Keratinocyte (primary cell): ENCODE results near the gene SEL1L2. TPM values are rescaled to one million over a fixed set of nuclear protein-coding genes. Genes with fewer than 3 reads are reported as not detected.

ENCODE experiments used
- DNase-seq: peaks from one replicate; pipeline ENCODE4 v3.0.0-alpha.2; 2011; ENCODE audit warnings: low read depth, missing footprints, low spot score
- FAIRE-seq: peaks from 2 replicates; lab custom pipeline; 2011; peaks lifted over from hg19 to GRCh38; lab: Jason Lieb, UNC
- H2AFZ ChIP-seq: 2 replicates; pipeline ENCODE4 v1.6.0; 2012; ENCODE audit warnings: low read length, control low read depth, inconsistent platforms; ENCODE audit not compliant: control insufficient read depth
- H3K27ac ChIP-seq: 2 replicates; pipeline ENCODE4 v1.5.1; 2011; ENCODE audit warnings: low read length; ENCODE audit not compliant: control insufficient read depth, insufficient read depth
- H3K27me3 ChIP-seq: 3 replicates; pipeline ENCODE4 v1.6.0; 2011; ENCODE audit warnings: low read length; ENCODE audit not compliant: control insufficient read depth, insufficient read depth; ENCODE audit errors: extremely low read depth
- H3K36me3 ChIP-seq, 2 experiments: 2 replicates in 1 of 2; 3 replicates in 1 of 2; pipeline ENCODE4 v1.5.1; 2011; ENCODE audit warnings: low read length in 2 of 2, mild to moderate bottlenecking in 1 of 2; ENCODE audit not compliant: control insufficient read depth in 2 of 2, insufficient read depth in 2 of 2; ENCODE audit errors: extremely low read depth in 1 of 2
- H3K4me1 ChIP-seq: 3 replicates; pipeline ENCODE4 v1.5.1; 2011; ENCODE audit warnings: low read length; ENCODE audit not compliant: control insufficient read depth, insufficient read depth; ENCODE audit errors: extremely low read depth
- H3K4me2 ChIP-seq: 3 replicates; pipeline ENCODE4 v1.6.0; 2011; ENCODE audit warnings: low read depth, low read length; ENCODE audit not compliant: control insufficient read depth, insufficient read depth; ENCODE audit errors: extremely low read depth
- H3K4me3 ChIP-seq, 3 experiments: fragments of 200-600 bp in 1 of 3; sonication (generic) in 1 of 3; 2 replicates in 2 of 3; 3 replicates in 1 of 3; pipeline ENCODE4 v1.5.1; 2011 to 2016; ENCODE audit warnings: low read length in 3 of 3, mild to moderate bottlenecking in 3 of 3, control low read depth in 2 of 3, inconsistent platforms in 1 of 3, low read depth in 1 of 3, mixed read lengths in 1 of 3, mixed run types in 1 of 3, moderate library complexity in 1 of 3; ENCODE audit not compliant: control insufficient read depth in 2 of 3, insufficient read depth in 2 of 3; ENCODE audit errors: extremely low read depth in 1 of 3
- H3K79me2 ChIP-seq: 2 replicates; pipeline ENCODE4 v1.6.0; 2012; ENCODE audit warnings: low read length; ENCODE audit not compliant: control insufficient read depth, insufficient read depth
- H3K9ac ChIP-seq: 3 replicates; pipeline ENCODE4 v1.6.0; 2011; ENCODE audit warnings: low read length; ENCODE audit not compliant: control insufficient read depth, insufficient read depth; ENCODE audit errors: extremely low read depth
- H3K9me1 ChIP-seq: 3 replicates; pipeline ENCODE4 v1.6.0; 2011; ENCODE audit warnings: low read length; ENCODE audit not compliant: control insufficient read depth, insufficient read depth; ENCODE audit errors: extremely low read depth
- H3K9me3 ChIP-seq: 2 replicates; pipeline ENCODE4 v1.5.1; 2012; ENCODE audit warnings: low read depth, low read length; ENCODE audit not compliant: control insufficient read depth
- H4K20me1 ChIP-seq: 3 replicates; pipeline ENCODE4 v1.6.0; 2011; ENCODE audit warnings: low read length; ENCODE audit not compliant: control insufficient read depth, insufficient read depth; ENCODE audit errors: extremely low read depth
- EZH2 ChIP-seq: IDR thresholded peaks from one replicate; pipeline ENCODE4 v1.6.1; 2012; ENCODE audit warnings: inconsistent platforms, mild to moderate bottlenecking, low read length, moderate library complexity
- dilution Hi-C: fragments of 300-500 bp; cut with MboI; formaldehyde crosslinking; loops from one replicate; pipeline ENCODE4 v1.7.0; 2020; ENCODE audit warnings: low sequenced_read_pairs; ENCODE audit not compliant: extremely low pct_ligation_motif_present
- polyA plus RNA-seq, 5 experiments: library from polyadenylated mRNA; depleted of rRNA in 3 of 5; stranded (reverse) in 3 of 5; stranded (forward) in 1 of 5; unstranded in 1 of 5; fragments of >200 nt; gene quantifications; 1 replicate in 1 of 5; 2 replicates in 3 of 5; 3 replicates in 1 of 5; pipeline versions ENCODE4 v1.2.1 to v1.2.3, GENCODE V29; 2011 to 2012; ENCODE audit warnings: missing spikeins in 2 of 5, low read depth in 1 of 5, low replicate concordance in 1 of 5
- TF ChIP-seq, protein P1 (sequence below), 3 experiments: IDR thresholded peaks in 1 of 3; conservative IDR thresholded peaks in 1 of 3; optimal IDR thresholded peaks in 1 of 3; 2 replicates in 2 of 3; 3 replicates in 1 of 3; pipeline versions ENCODE3 to v1.5.1; 2011; ENCODE audit warnings: low read length in 3 of 3, mild to moderate bottlenecking in 3 of 3, moderate library complexity in 2 of 3, control low read depth in 1 of 3, inconsistent platforms in 1 of 3; ENCODE audit not compliant: insufficient read depth in 2 of 3; ENCODE audit errors: extremely low read depth in 1 of 3

The SEL1L2 gene
- polyA plus RNA-seq, 1 donor (not counting 4 experiments of a cell fraction or from before 2014, with no cell fraction given): not detected

DNA sequence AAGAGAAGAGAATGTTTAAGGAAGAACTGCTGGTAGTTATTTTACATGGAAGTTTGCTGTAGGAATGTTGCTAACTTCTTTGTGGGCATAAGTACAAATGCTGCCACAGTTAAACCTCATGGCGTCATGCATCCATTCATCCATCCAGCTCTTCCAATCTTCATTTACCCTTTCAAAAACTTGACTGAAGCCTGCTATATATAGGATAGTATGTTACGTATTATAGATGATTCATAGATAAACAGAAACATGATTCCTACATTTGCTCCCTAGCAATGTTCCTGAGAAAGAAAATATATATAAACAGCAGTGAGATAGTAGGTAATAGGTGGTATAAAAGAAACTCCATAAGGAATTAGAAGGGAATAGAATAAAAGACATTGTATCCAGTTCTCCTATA is 111.8 kb downstream of the SEL1L2 start:
- Histone ChIP-seq H2AFZ (no peak overlapping the region), H3K27me3 (no peaks in the 10 kb centered on the region), H4K20me1 (no peaks in the 10 kb centered on the region), H3K27ac (no peak overlapping the region), H3K9me1 (no peaks in the 10 kb centered on the region), H3K79me2 (no peaks in the 10 kb centered on the region), H3K9me3 (no peaks in the 10 kb centered on the region), H3K9ac (no peak overlapping the region), H3K4me2 (no peak overlapping the region), H3K36me3 (no peaks in the 10 kb centered on the region), H3K4me1 (no peaks in the 10 kb centered on the region), H3K4me3 (no peak overlapping the region)
- no peak for DNase-seq
- dilution Hi-C loops: no loop called here
- TF ChIP-seq, protein P1, sequence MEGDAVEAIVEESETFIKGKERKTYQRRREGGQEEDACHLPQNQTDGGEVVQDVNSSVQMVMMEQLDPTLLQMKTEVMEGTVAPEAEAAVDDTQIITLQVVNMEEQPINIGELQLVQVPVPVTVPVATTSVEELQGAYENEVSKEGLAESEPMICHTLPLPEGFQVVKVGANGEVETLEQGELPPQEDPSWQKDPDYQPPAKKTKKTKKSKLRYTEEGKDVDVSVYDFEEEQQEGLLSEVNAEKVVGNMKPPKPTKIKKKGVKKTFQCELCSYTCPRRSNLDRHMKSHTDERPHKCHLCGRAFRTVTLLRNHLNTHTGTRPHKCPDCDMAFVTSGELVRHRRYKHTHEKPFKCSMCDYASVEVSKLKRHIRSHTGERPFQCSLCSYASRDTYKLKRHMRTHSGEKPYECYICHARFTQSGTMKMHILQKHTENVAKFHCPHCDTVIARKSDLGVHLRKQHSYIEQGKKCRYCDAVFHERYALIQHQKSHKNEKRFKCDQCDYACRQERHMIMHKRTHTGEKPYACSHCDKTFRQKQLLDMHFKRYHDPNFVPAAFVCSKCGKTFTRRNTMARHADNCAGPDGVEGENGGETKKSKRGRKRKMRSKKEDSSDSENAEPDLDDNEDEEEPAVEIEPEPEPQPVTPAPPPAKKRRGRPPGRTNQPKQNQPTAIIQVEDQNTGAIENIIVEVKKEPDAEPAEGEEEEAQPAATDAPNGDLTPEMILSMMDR (optimal IDR thresholded peaks at IDR 0.05 in 1 of 3, IDR thresholded peaks at IDR 0.05 in 1 of 3, conservative IDR thresholded peaks at IDR 0.05 in 1 of 3; ENCODE audit: extremely low read depth in 1 of 3, insufficient read depth in 2 of 3, low read length in 3 of 3): no peak
- TF ChIP-seq EZH2: no peak
- no peak for FAIRE-seq

DNA sequence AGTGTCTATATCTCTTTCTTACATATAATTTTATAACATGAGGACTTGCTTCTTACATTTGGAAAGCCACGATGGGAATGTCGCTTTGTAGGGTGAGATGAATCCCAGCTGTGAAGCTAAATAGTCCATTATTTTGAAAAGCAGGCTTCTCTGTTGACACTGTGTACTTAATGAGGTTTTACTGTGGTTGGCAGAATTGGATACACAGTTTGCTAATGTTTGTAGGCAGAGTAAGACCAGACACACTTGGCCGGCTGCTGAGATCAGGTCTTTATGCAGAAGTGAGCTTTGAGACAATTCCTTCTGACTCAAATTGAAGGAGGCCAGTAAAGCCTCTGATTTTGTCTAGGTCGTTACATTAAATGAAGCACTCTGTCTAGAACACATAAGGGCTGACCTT is 112.6 kb downstream of the SEL1L2 start:
- FAIRE-seq: no peak

More for the DNA sequence above, 112.6 kb downstream of the SEL1L2 start:
- no peaks in the 10 kb centered on the region for H3K4me1 ChIP-seq
- dilution Hi-C loops: no loop called here
- H3K4me2 ChIP-seq: no peak overlapping the region
- no peaks in the 10 kb centered on the region for H3K9me1 ChIP-seq
- H4K20me1 ChIP-seq: no peaks in the 10 kb centered on the region
- no peaks in the 10 kb centered on the region for H3K27me3 ChIP-seq
- H3K27ac ChIP-seq: no peak overlapping the region
- H3K36me3 ChIP-seq: no peaks in the 10 kb centered on the region
- no peak overlapping the region for H2AFZ ChIP-seq
- H3K9me3 ChIP-seq: no peaks in the 10 kb centered on the region
- H3K79me2 ChIP-seq: no peaks in the 10 kb centered on the region
- H3K4me3 ChIP-seq: no peak overlapping the region
- no peak for DNase-seq
- H3K9ac ChIP-seq: no peak overlapping the region
- TF ChIP-seq, protein P1 (optimal IDR thresholded peaks at IDR 0.05 in 1 of 3, IDR thresholded peaks at IDR 0.05 in 1 of 3, conservative IDR thresholded peaks at IDR 0.05 in 1 of 3; ENCODE audit: extremely low read depth in 1 of 3, insufficient read depth in 2 of 3, low read length in 3 of 3): no peak
- no peak for TF ChIP-seq EZH2
